H1 (cell line): Measurements from ENCODE around the gene ACTR1A. TPM values are rescaled to one million over a fixed set of nuclear protein-coding genes. Genes with fewer than 3 reads are reported as not detected.

Experiments
- CTCF ChIA-PET: fragments of 300-600 bp; sonication (Branson Sonifier 250); formaldehyde crosslinking; loops from one replicate; lab custom pipeline; 2021; ENCODE audit not compliant: partially characterized antibody; lab: Charles Lee
- POLR2A ChIA-PET: fragments of 300-600 bp; sonication (Branson Sonifier 250); formaldehyde crosslinking; loops from one replicate; lab custom pipeline; 2021; ENCODE audit warnings: inconsistent platforms; ENCODE audit not compliant: partially characterized antibody; lab: Charles Lee
- DNase-seq, 2 experiments: peaks; one replicate each; pipeline versions ENCODE4 v3.0.0 to v3.0.0-alpha.2; 2010 to 2022; ENCODE audit warnings: low spot score in 2 of 2, low read depth in 1 of 2, mixed read lengths in 1 of 2
- FAIRE-seq: peaks from 2 replicates; lab custom pipeline; 2011; peaks lifted over from hg19 to GRCh38; lab: Jason Lieb, UNC
- H2AFZ ChIP-seq: 2 replicates; pipeline ENCODE4 v1.8.1; 2012; ENCODE audit warnings: low read length, inconsistent platforms
- H2AK5ac ChIP-seq: 2 replicates; pipeline ENCODE4 v1.6.1; 2013; ENCODE audit warnings: low read depth, low read length
- H2BK120ac ChIP-seq: replicated peaks from 2 replicates; pipeline ENCODE3; 2013; ENCODE audit warnings: low read depth, low read length, inconsistent platforms
- H2BK12ac ChIP-seq: 2 replicates; pipeline ENCODE4 v1.6.1; 2013; ENCODE audit warnings: low read depth, low read length
- H2BK15ac ChIP-seq: 2 replicates; pipeline ENCODE4 v1.6.1; 2013; ENCODE audit warnings: low read length
- H2BK20ac ChIP-seq: 2 replicates; pipeline ENCODE4 v1.6.1; 2013; ENCODE audit warnings: low read length
- H2BK5ac ChIP-seq: 2 replicates; pipeline ENCODE4 v1.6.1; 2013; ENCODE audit warnings: low read depth, low read length
- H3K14ac ChIP-seq: 2 replicates; pipeline ENCODE4 v1.6.1; 2013; ENCODE audit warnings: inconsistent platforms; ENCODE audit not compliant: insufficient read length
- H3K18ac ChIP-seq: 2 replicates; pipeline ENCODE4 v1.6.1; 2013; ENCODE audit warnings: low read length; ENCODE audit errors: extremely low read depth
- H3K23ac ChIP-seq: 2 replicates; pipeline ENCODE4 v1.6.1; 2013; ENCODE audit warnings: inconsistent platforms; ENCODE audit not compliant: insufficient read length
- H3K23me2 ChIP-seq: 2 replicates; pipeline ENCODE4 v1.6.1; 2013; ENCODE audit warnings: low read depth, low read length
- H3K27ac ChIP-seq: 2 replicates; pipeline ENCODE4 v1.6.1; 2011; ENCODE audit warnings: low read depth, low read length, inconsistent platforms
- H3K27me3 ChIP-seq, 4 experiments: replicated peaks in 1 of 4; 1 replicate in 1 of 4; 2 replicates in 3 of 4; pipeline versions ENCODE4 v1.6.1 to v1.8.1; 2011 to 2013; ENCODE audit warnings: low read length in 3 of 4, mild to moderate bottlenecking in 3 of 4, inconsistent platforms in 2 of 4, mixed read lengths in 2 of 4, moderate library complexity in 1 of 4; ENCODE audit not compliant: control insufficient read depth in 3 of 4, insufficient read depth in 3 of 4; ENCODE audit errors: extremely low read depth in 1 of 4
- H3K36me3 ChIP-seq, 4 experiments: 2 replicates each; pipeline versions ENCODE4 v1.6.1 to v1.8.1; 2011 to 2013; ENCODE audit warnings: mild to moderate bottlenecking in 4 of 4, low read length in 3 of 4, moderate library complexity in 2 of 4, control low read depth in 1 of 4, inconsistent platforms in 1 of 4; ENCODE audit not compliant: insufficient read depth in 4 of 4, control insufficient read depth in 2 of 4
- H3K4ac ChIP-seq: replicated peaks from 2 replicates; pipeline ENCODE3; 2013; ENCODE audit warnings: low read length, low read depth, mixed read lengths, inconsistent platforms; ENCODE audit not compliant: insufficient read length
- H3K4me1 ChIP-seq, 4 experiments: replicated peaks in 1 of 4; 1 replicate in 1 of 4; 2 replicates in 3 of 4; pipeline versions ENCODE4 v1.6.1 to v1.8.1; 2011 to 2013; ENCODE audit warnings: low read length in 3 of 4, inconsistent platforms in 2 of 4, mixed read lengths in 1 of 4; ENCODE audit not compliant: insufficient read depth in 4 of 4, control insufficient read depth in 3 of 4
- H3K4me2 ChIP-seq, 2 experiments: 2 replicates each; pipeline versions ENCODE4 v1.6.1 to v1.8.1; 2011 to 2013; ENCODE audit warnings: low read depth in 2 of 2, low read length in 2 of 2, control low read depth in 1 of 2, inconsistent platforms in 1 of 2, mild to moderate bottlenecking in 1 of 2; ENCODE audit not compliant: insufficient read depth in 1 of 2
- H3K4me3 ChIP-seq, 4 experiments: fragments of 200-600, 300-600 bp in 1 of 4; sonication (generic), shearing (Covaris generic), sonication (Bioruptor Twin) in 1 of 4; 2 replicates each; pipeline versions ENCODE4 v1.5.1 to v1.8.1; 2011 to 2016; ENCODE audit warnings: low read length in 4 of 4, low read depth in 3 of 4, control low read depth in 2 of 4, inconsistent platforms in 2 of 4, mild to moderate bottlenecking in 2 of 4, mixed read lengths in 1 of 4, moderate library complexity in 1 of 4; ENCODE audit not compliant: insufficient read depth in 2 of 4; ENCODE audit errors: extremely low read depth in 1 of 4
- H3K56ac ChIP-seq: replicated peaks from 2 replicates; pipeline ENCODE3; 2013; ENCODE audit warnings: low read depth, mild to moderate bottlenecking, mixed read lengths, low read length, inconsistent platforms; ENCODE audit not compliant: insufficient read length
- H3K79me1 ChIP-seq: 2 replicates; pipeline ENCODE4 v1.6.1; 2013; ENCODE audit warnings: low read depth, low read length, control low read depth
- H3K79me2 ChIP-seq, 2 experiments: 2 replicates each; pipeline versions ENCODE4 v1.6.1 to v1.8.1; 2012 to 2013; ENCODE audit warnings: low read length in 2 of 2, mild to moderate bottlenecking in 2 of 2, inconsistent platforms in 1 of 2; ENCODE audit not compliant: insufficient read depth in 2 of 2, control insufficient read depth in 1 of 2
- H3K9ac ChIP-seq, 4 experiments: replicated peaks in 1 of 4; 1 replicate in 1 of 4; 2 replicates in 3 of 4; pipeline versions ENCODE4 v1.6.1 to v1.8.1; 2011 to 2013; ENCODE audit warnings: low read depth in 3 of 4, low read length in 3 of 4, control low read depth in 2 of 4, mild to moderate bottlenecking in 2 of 4, moderate library complexity in 2 of 4, inconsistent platforms in 1 of 4; ENCODE audit errors: extremely low read depth in 1 of 4
- H3K9me3 ChIP-seq, 2 experiments: 2 replicates each; pipeline versions ENCODE4 v1.6.1 to v1.8.1; 2012 to 2013; ENCODE audit warnings: mild to moderate bottlenecking in 2 of 2, moderate library complexity in 2 of 2, control low read depth in 1 of 2, inconsistent platforms in 1 of 2, low read depth in 1 of 2, low read length in 1 of 2, mixed read lengths in 1 of 2; ENCODE audit not compliant: insufficient read depth in 2 of 2
- H4K20me1 ChIP-seq, 2 experiments: replicated peaks in 1 of 2; 2 replicates each; pipeline versions ENCODE3 to v1.8.1; 2011 to 2013; ENCODE audit warnings: inconsistent platforms in 2 of 2, low read length in 2 of 2, mild to moderate bottlenecking in 1 of 2; ENCODE audit not compliant: insufficient read depth in 2 of 2, control insufficient read depth in 1 of 2
- H4K5ac ChIP-seq: 2 replicates; pipeline ENCODE4 v1.6.1; 2013; ENCODE audit warnings: low read length, low read depth, mixed read lengths, inconsistent platforms; ENCODE audit not compliant: insufficient read length
- H4K8ac ChIP-seq: 2 replicates; pipeline ENCODE4 v1.8.0; 2013; ENCODE audit warnings: mild to moderate bottlenecking, moderate library complexity, low read length, inconsistent platforms; ENCODE audit not compliant: insufficient read depth; ENCODE audit errors: extremely low read depth
- H4K91ac ChIP-seq: replicated peaks from 2 replicates; pipeline ENCODE3; 2013; ENCODE audit warnings: low read length, mixed read lengths, inconsistent platforms; ENCODE audit not compliant: insufficient read length
- HDAC6 ChIP-seq: IDR thresholded peaks from one replicate; pipeline ENCODE4 v1.7.1; 2012; ENCODE audit warnings: low read depth, mild to moderate bottlenecking, inconsistent platforms, low read length, moderate library complexity
- WGBS, 2 experiments: shearing (Covaris generic) in 1 of 2; methylation state at CpG; one replicate each; pipeline versions ENCODE4 v1.1.6 to v1.1.7; 2013 to 2015; ENCODE audit warnings: low lambda C conversion rate in 2 of 2, mixed read lengths in 2 of 2, inconsistent platforms in 1 of 2, low coverage in 1 of 2, missing lambda C conversion rate in 1 of 2; ENCODE audit not compliant: insufficient replicate concordance in 2 of 2, insufficient coverage in 1 of 2, insufficient read length in 1 of 2; ENCODE audit errors: extremely low coverage in 1 of 2, missing lambda C conversion rate in 1 of 2; 5-methylcytosine and 5-hydroxymethylcytosine counted together
- polyA plus RNA-seq, 7 experiments: library from polyadenylated mRNA; depleted of rRNA in 3 of 7; stranded (reverse) in 5 of 7; unstranded in 2 of 7; fragments of >200 nt in 5 of 7; fragments of 200-250 nt in 2 of 7; gene quantifications; 1 replicate in 5 of 7; 2 replicates in 1 of 7; 4 replicates in 1 of 7; pipeline versions ENCODE4 v1.2.1 to v1.2.3, GENCODE V29; 2011 to 2013; ENCODE audit warnings: missing spikeins in 2 of 7, mixed read lengths in 2 of 7
- total RNA-seq: library from RNA; stranded (reverse); fragmentation: NEBNext Ultra II Directional; extraction: Animal tissue kit (Norgen Biotek cat#: 25700); gene quantifications from 2 replicates; pipeline ENCODE4 v1.2.1, GENCODE V29; 2021

ACTR1A gene
- total and polyA plus RNA-seq, 2 of the 8 experiments (the other 6 are each of a cell fraction or from before 2014, with no cell fraction given) = 78.6 to 86.3 TPM

GRCh38 chr10:102470579-102471546 is 31.6 kb downstream of the ACTR1A start:
- H2AFZ ChIP-seq = no peak overlapping the region
- no peaks in the 10 kb centered on the region for H3K9me3 ChIP-seq
- no peak overlapping the region for H3K4me2 ChIP-seq
- POLR2A ChIA-PET = interaction anchor here (0.5 to 2.0 kb wide), 5 partner anchors 9 to 265 kb away, joined by 3 to 7 read pairs (median 3); no protein-coding TSS in a partner anchor
- no peaks in the 10 kb centered on the region for H3K27me3 ChIP-seq
- no peak overlapping the region for H3K9ac ChIP-seq
- CTCF ChIA-PET = interaction anchor here (1.1 to 4.4 kb wide), 7 partner anchors 8 to 144 kb away, joined by 3 to 31 read pairs (median 5); partner anchors contain the start of gene C10orf95
- H3K23me2 ChIP-seq = no peaks in the 10 kb centered on the region
- H3K18ac ChIP-seq = no peak overlapping the region
- no peak overlapping the region for H2BK12ac ChIP-seq
- H2BK20ac ChIP-seq = no peak overlapping the region
- no peak overlapping the region for H2BK15ac ChIP-seq
- no peak for TF ChIP-seq HDAC6
- WGBS, 2 experiments = 94% methylated on average over 36 of the region's 36 CpGs; no CpG with 5 or more reads in 1 of the 2 experiments
- H3K79me2 ChIP-seq = no peaks in the 10 kb centered on the region
- H3K36me3 ChIP-seq = peaks cover 0 to 6% (median 2%) of the 10 kb centered on the region in 4 experiments; a peak in 5 of 8 replicates
- no peaks in the 10 kb centered on the region for H3K79me1 ChIP-seq
- H4K5ac ChIP-seq = no peak overlapping the region
- H3K4me1 ChIP-seq = no peaks in the 10 kb centered on the region
- H3K14ac ChIP-seq = no peak overlapping the region
- no peak overlapping the region for H3K4me3 ChIP-seq
- FAIRE-seq = no peak
- peaks cover 0 to 3% of the 10 kb centered on the region in 2 experiments for H4K20me1 ChIP-seq
- no peak overlapping the region for H2BK5ac ChIP-seq
- H4K8ac ChIP-seq = no peak overlapping the region
- DNase-seq = no peak
- no peak overlapping the region for H3K27ac ChIP-seq
- H2AK5ac ChIP-seq = no peak overlapping the region
- H4K91ac ChIP-seq = no peak overlapping the region
- no peak overlapping the region for H3K56ac ChIP-seq
- H2BK120ac ChIP-seq = no peak overlapping the region
- H3K23ac ChIP-seq = no peak overlapping the region
- H3K4ac ChIP-seq = no peak overlapping the region
